ENCODE data around the gene SSTR3. TPM values are rescaled to one million over a fixed set of nuclear protein-coding genes. Genes with fewer than 3 reads are reported as not detected.
"Not testable (repeated sequence)": the region's sequence is repeated elsewhere in the genome, so short reads cannot be mapped to it uniquely, and the experiment has no call there.

SSTR3 gene
- total RNA-seq, 1 experiment from 2014 or later: not detected

GRCh38 chr22:37237371-37238268 is 25.3 kb upstream of the SSTR3 start:
- no peak overlapping the region for H3K4me3 ChIP-seq
- no peak overlapping the region for H3K27ac ChIP-seq
- peaks cover 19% of the 10 kb centered on the region for H3K4me1 ChIP-seq (replicated peaks)
- DNase-seq (ENCODE audit: low read depth in 1 of 2, low spot score in 2 of 2): no peak
- no peaks in the 10 kb centered on the region for H3K27me3 ChIP-seq (replicated peaks)
- no peaks in the 10 kb centered on the region for H3K9me3 ChIP-seq (replicated peaks)
- H3K36me3 ChIP-seq: no peaks in the 10 kb centered on the region

GRCh38 chr22:37235897-37236607 is 23.8 kb upstream of the SSTR3 start:
- Histone ChIP-seq H3K9me3 (replicated peaks) (no peaks in the 10 kb centered on the region), H3K27ac (no peak overlapping the region), H3K27me3 (replicated peaks) (no peaks in the 10 kb centered on the region), H3K4me1 (replicated peaks) (peaks cover 11% of the 10 kb centered on the region), H3K4me3 (no peak overlapping the region), H3K36me3 (no peaks in the 10 kb centered on the region)
- no peak for DNase-seq (ENCODE audit: low read depth in 1 of 2, low spot score in 2 of 2)

- Histone ChIP-seq H3K4me3 (no peak overlapping the region), H3K9me3 (replicated peaks) (no peaks in the 10 kb centered on the region), H3K27ac (no peak overlapping the region), H3K4me1 (replicated peaks) (peaks cover 17% of the 10 kb centered on the region), H3K27me3 (replicated peaks) (no peaks in the 10 kb centered on the region), H3K36me3 (no peaks in the 10 kb centered on the region)
- DNase-seq (ENCODE audit: low read depth in 1 of 2, low spot score in 2 of 2): no peak
Observed at GRCh38 chr22:37234736-37235711, 22.7 kb upstream of the SSTR3 start.

- peaks cover 28% of the 10 kb centered on the region for H3K4me1 ChIP-seq (replicated peaks)
- no peaks in the 10 kb centered on the region for H3K36me3 ChIP-seq
- H3K27ac ChIP-seq: no peak overlapping the region
- DNase-seq (ENCODE audit: low read depth in 1 of 2, low spot score in 2 of 2): no peak
- H3K9me3 ChIP-seq (replicated peaks): no peaks in the 10 kb centered on the region
- no peak overlapping the region for H3K4me3 ChIP-seq
- no peaks in the 10 kb centered on the region for H3K27me3 ChIP-seq (replicated peaks)
Observed at GRCh38 chr22:37233751-37234631, 21.7 kb upstream of the SSTR3 start.

GRCh38 chr22:37233371-37233750 is 21.1 kb upstream of the SSTR3 start:
- H3K27me3 ChIP-seq (replicated peaks); H3K4me3 ChIP-seq; DNase-seq (ENCODE audit: low read depth in 1 of 2, low spot score in 2 of 2); H3K27ac ChIP-seq; H3K36me3 ChIP-seq; H3K9me3 ChIP-seq (replicated peaks): not testable (repeated sequence)
- peaks cover 34% of the 10 kb centered on the region for H3K4me1 ChIP-seq (replicated peaks)

GRCh38 chr22:37232140-37232998 is 20.1 kb upstream of the SSTR3 start:
- no peaks in the 10 kb centered on the region for H3K9me3 ChIP-seq (replicated peaks)
- DNase-seq (ENCODE audit: low read depth in 1 of 2, low spot score in 2 of 2): no peak
- H3K27me3 ChIP-seq (replicated peaks): no peaks in the 10 kb centered on the region
- H3K4me3 ChIP-seq: no peak overlapping the region
- no peak overlapping the region for H3K27ac ChIP-seq
- H3K4me1 ChIP-seq (replicated peaks): peaks cover 39% of the 10 kb centered on the region
- H3K36me3 ChIP-seq: 0 out of 2 replicates have a peak, but pooled peaks cover 3% of the 10 kb centered on the region

- Histone ChIP-seq H3K36me3 (0 out of 2 replicates have a peak, but pooled peaks cover 3% of the 10 kb centered on the region), H3K27me3 (replicated peaks) (no peaks in the 10 kb centered on the region), H3K4me3 (no peak overlapping the region), H3K9me3 (replicated peaks) (no peaks in the 10 kb centered on the region), H3K27ac (no peak overlapping the region), H3K4me1 (replicated peaks) (peaks cover 39% of the 10 kb centered on the region)
- DNase-seq (ENCODE audit: low read depth in 1 of 2, low spot score in 2 of 2): no peak
Observed at GRCh38 chr22:37231406-37232139, 19.3 kb upstream of the SSTR3 start.

GRCh38 chr22:37230673-37231405 is 18.6 kb upstream of the SSTR3 start:
- Histone ChIP-seq H3K4me3 (no peak overlapping the region), H3K27ac (no peak overlapping the region), H3K4me1 (replicated peaks) (peaks cover 39% of the 10 kb centered on the region), H3K27me3 (replicated peaks) (no peaks in the 10 kb centered on the region), H3K36me3 (0 out of 2 replicates have a peak, but pooled peaks cover 3% of the 10 kb centered on the region), H3K9me3 (replicated peaks) (no peaks in the 10 kb centered on the region)
- DNase-seq (ENCODE audit: low read depth in 1 of 2, low spot score in 2 of 2): no peak

- Histone ChIP-seq H3K36me3 (0 out of 2 replicates have a peak, but pooled peaks cover 3% of the 10 kb centered on the region), H3K27ac (peak overlapping the region; percentile 60), H3K4me3 (no peak overlapping the region), H3K4me1 (replicated peaks) (peaks cover 39% of the 10 kb centered on the region), H3K9me3 (replicated peaks) (no peaks in the 10 kb centered on the region), H3K27me3 (replicated peaks) (no peaks in the 10 kb centered on the region)
- DNase-seq (ENCODE audit: low read depth in 1 of 2, low spot score in 2 of 2): peak; percentile 60 to 84
Observed at GRCh38 chr22:37229805-37230672, 17.8 kb upstream of the SSTR3 start.

- H3K27me3 ChIP-seq (replicated peaks): no peaks in the 10 kb centered on the region
- H3K9me3 ChIP-seq (replicated peaks): no peaks in the 10 kb centered on the region
- peak; percentile 83 to 85 for DNase-seq (ENCODE audit: low read depth in 1 of 2, low spot score in 2 of 2)
- no peak overlapping the region for H3K4me3 ChIP-seq
- 0 out of 2 replicates have a peak, but pooled peaks cover 3% of the 10 kb centered on the region for H3K36me3 ChIP-seq
- peak overlapping the region; percentile 60 for H3K27ac ChIP-seq
- H3K4me1 ChIP-seq (replicated peaks): peaks cover 37% of the 10 kb centered on the region
Observed at GRCh38 chr22:37229012-37229804, 16.9 kb upstream of the SSTR3 start.
